Measurements from ENCODE around the gene FKBP10. TPM values are rescaled to one million over a fixed set of nuclear protein-coding genes. Genes with fewer than 3 reads are reported as not detected.

FKBP10 gene, protein sequence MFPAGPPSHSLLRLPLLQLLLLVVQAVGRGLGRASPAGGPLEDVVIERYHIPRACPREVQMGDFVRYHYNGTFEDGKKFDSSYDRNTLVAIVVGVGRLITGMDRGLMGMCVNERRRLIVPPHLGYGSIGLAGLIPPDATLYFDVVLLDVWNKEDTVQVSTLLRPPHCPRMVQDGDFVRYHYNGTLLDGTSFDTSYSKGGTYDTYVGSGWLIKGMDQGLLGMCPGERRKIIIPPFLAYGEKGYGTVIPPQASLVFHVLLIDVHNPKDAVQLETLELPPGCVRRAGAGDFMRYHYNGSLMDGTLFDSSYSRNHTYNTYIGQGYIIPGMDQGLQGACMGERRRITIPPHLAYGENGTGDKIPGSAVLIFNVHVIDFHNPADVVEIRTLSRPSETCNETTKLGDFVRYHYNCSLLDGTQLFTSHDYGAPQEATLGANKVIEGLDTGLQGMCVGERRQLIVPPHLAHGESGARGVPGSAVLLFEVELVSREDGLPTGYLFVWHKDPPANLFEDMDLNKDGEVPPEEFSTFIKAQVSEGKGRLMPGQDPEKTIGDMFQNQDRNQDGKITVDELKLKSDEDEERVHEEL
- 1 to 10 TPM; 3.2 TPM for total RNA-seq

DNA sequence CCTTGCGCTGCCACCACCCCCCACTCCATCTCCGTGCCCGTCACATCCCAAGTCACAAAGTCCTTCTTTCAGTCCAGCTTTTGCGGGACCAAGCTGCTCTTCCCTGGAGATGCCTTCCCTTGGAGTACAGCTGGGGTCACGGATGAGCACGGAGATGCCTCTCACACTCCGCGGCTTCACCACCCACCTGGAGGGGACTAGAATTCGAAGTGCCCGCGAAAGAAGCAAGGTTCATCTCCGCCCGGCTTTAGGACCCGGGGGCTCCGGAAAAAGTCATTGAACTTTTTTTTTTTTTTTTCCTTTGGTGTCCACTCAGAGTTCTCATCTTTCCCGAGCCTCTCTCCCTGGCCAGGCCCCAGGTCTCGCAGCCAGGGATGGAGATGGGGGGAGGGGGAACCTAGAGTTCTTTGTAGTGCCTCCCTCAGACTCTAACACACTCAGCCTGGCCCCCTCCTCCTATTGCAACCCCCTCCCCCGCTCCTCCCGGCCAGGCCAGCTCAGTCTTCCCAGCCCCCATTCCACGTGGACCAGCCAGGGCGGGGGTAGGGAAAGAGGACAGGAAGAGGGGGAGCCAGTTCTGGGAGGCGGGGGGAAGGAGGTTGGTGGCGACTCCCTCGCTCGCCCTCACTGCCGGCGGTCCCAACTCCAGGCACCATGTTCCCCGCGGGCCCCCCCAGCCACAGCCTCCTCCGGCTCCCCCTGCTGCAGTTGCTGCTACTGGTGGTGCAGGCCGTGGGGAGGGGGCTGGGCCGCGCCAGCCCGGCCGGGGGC lies at the start of gene FKBP10:
FKBP10 (plus strand) TSS at position 624 of the 771 bp plus-strand sequence; CDS start at position 655, 31 bp downstream.
- Mint-ChIP-seq H3K27ac (peak within 1 kb of the TSS; percentile 29), H3K4me1 (ENCODE audit: low read depth) (peaks cover 32% of the 10 kb centered on the region), H3K27me3 (ENCODE audit: low read depth) (peaks cover 12% of the 10 kb centered on the region), H3K9me3 (no peaks in the 10 kb centered on the region), H3K4me3 (peak within 1 kb of the TSS; percentile 98 to 99), H3K36me3 (ENCODE audit: insufficient read depth in 2 of 2) (peaks cover 0 to 2% of the 10 kb centered on the region in 2 donors)
- peak; percentile 14 to 20 for ATAC-seq (replicated peaks in 1 of 2)
- peak; percentile 54 to 58 for DNase-seq

DNA sequence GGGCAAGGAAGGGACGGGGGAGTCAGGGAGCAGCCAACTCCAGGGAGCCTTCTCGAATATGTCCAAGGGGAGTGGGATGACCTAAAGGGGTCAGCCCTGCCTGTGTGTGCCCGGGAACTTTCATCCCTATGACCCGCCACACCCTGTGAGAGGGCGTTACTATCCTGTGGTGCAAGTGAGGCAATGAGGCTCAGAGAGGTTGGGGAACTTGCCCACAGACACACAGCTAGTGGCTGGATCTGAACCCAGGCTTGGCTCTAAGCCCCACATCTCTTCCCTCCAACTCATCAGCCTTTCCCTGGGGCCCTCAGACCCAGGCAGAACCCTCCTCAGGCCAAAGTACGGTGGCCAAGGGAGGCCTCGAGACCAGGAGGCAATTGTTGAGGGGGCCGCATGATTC lies 49.5 kb upstream of the FKBP10 start:
- no peaks in the 10 kb centered on the region for H3K9me3 Mint-ChIP-seq
- DNase-seq: no peak
- ATAC-seq (replicated peaks in 1 of 2): no peak
- no peaks in the 10 kb centered on the region for H3K27me3 Mint-ChIP-seq (ENCODE audit: low read depth)
- H3K27ac Mint-ChIP-seq: no peak overlapping the region
- H3K36me3 Mint-ChIP-seq (ENCODE audit: insufficient read depth in 2 of 2): no peaks in the 10 kb centered on the region
- no peaks in the 10 kb centered on the region for H3K4me1 Mint-ChIP-seq (ENCODE audit: low read depth)
- H3K4me3 Mint-ChIP-seq: no peak overlapping the region

DNA sequence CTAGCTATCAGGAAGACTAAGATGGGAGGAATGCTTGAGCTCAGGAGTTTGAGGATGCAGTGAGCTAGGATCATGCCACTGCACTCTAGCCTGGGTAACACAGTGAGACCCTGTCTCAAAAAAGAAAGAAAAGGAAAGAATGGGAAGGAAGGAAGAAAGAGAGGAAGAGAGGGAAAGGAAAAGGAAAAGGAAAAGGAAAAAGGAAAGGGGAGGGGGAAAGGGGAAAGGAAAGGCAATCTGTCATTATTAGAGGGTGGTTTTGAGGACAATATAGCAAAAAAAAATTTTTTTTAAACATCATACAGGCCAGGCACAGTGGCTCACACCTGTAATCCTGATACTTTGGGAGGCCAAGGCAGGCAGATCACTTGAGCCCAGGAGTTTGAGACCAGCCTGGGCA lies 46.7 kb upstream of the FKBP10 start:
- Mint-ChIP-seq H3K4me3 (no peak overlapping the region), H3K4me1 (ENCODE audit: low read depth) (no peaks in the 10 kb centered on the region), H3K9me3 (no peaks in the 10 kb centered on the region), H3K27ac (no peak overlapping the region), H3K27me3 (ENCODE audit: low read depth) (no peaks in the 10 kb centered on the region), H3K36me3 (ENCODE audit: insufficient read depth in 2 of 2) (no peaks in the 10 kb centered on the region)
- DNase-seq: no peak
- no peak for ATAC-seq (replicated peaks in 1 of 2)

DNA sequence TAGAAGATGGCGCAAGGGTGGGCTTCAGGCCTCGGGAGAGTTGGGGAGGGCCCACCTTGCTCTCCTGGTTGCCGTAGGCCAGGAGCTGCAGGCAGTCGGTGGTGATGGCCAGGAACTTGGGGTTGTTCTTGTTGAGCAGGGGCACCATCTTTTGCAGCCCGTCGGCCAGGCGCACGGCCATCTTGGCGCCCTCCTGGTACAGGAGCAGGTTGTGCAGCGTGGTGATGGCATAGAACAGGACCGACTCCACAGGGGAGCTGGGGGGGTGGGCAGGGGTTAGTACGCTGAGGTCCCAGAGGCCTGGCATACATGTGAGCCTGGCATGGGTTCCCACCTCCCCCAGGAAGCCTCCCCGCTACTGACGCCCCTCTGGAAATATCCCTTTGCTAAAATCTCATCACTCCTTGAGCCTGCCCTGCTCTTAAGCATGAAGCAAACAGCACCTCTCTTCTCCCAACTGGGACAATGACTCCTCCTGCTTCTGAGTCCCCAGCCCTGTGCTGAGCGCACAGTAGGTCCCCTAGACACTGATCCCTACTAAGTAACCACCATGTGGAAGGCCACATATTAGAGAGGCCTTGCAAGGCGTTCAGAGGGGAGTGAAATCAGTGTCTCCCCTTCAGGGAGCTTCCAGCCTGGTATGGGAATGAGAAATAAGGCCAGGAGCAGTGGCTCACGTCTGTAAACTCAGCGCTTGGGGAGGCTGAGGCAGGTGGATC lies 45.3 kb upstream of the FKBP10 start:
- H3K27me3 Mint-ChIP-seq (ENCODE audit: low read depth): no peaks in the 10 kb centered on the region
- no peaks in the 10 kb centered on the region for H3K4me1 Mint-ChIP-seq (ENCODE audit: low read depth)
- no peaks in the 10 kb centered on the region for H3K9me3 Mint-ChIP-seq
- ATAC-seq (replicated peaks in 1 of 2) (no peak), DNase-seq (no peak)
- no peak overlapping the region for H3K27ac Mint-ChIP-seq
- no peaks in the 10 kb centered on the region for H3K36me3 Mint-ChIP-seq (ENCODE audit: insufficient read depth in 2 of 2)
- H3K4me3 Mint-ChIP-seq: no peak overlapping the region

- no peaks in the 10 kb centered on the region for H3K36me3 Mint-ChIP-seq (ENCODE audit: insufficient read depth in 2 of 2)
- H3K4me1 Mint-ChIP-seq (ENCODE audit: low read depth): no peaks in the 10 kb centered on the region
- no peaks in the 10 kb centered on the region for H3K27me3 Mint-ChIP-seq (ENCODE audit: low read depth)
- no peak for DNase-seq
- no peak overlapping the region for H3K27ac Mint-ChIP-seq
- ATAC-seq (replicated peaks in 1 of 2): no peak
- H3K9me3 Mint-ChIP-seq: no peaks in the 10 kb centered on the region
- H3K4me3 Mint-ChIP-seq: no peak overlapping the region
Measured at GRCh38 chr17:41768682-41769288, 44.0 kb upstream of the FKBP10 start.

- Mint-ChIP-seq H3K9me3 (no peaks in the 10 kb centered on the region), H3K27ac (no peak overlapping the region)
Measured at GRCh38 chr17:41769346-41769862, 43.4 kb upstream of the FKBP10 start.

DNA sequence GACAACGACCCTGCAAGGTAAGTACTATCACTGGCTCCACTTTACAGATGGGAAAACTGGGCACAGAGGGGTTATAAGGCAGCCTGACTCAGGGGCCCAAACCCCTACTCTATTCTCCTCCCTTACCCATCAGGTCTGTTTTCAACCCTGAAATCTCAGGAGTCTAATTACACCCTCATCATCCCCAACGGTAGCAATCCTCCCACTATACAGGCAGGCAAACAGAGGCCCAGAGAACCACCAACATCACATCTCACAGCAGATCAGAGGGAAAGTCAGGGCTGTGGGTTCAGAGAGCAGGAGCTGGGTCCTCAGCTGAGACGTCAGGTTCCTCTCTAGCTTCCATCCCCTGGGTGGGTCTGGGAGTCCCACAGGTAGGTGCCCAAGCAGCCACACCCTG lies 42.8 kb upstream of the FKBP10 start:
- no peaks in the 10 kb centered on the region for H3K27me3 Mint-ChIP-seq (ENCODE audit: low read depth)
- H3K9me3 Mint-ChIP-seq: no peaks in the 10 kb centered on the region
- H3K27ac Mint-ChIP-seq: no peak overlapping the region
- no peak for ATAC-seq (replicated peaks in 1 of 2)
- H3K4me3 Mint-ChIP-seq: no peak overlapping the region
- H3K36me3 Mint-ChIP-seq (ENCODE audit: insufficient read depth in 2 of 2): no peaks in the 10 kb centered on the region
- no peak for DNase-seq
- no peaks in the 10 kb centered on the region for H3K4me1 Mint-ChIP-seq (ENCODE audit: low read depth)

More at GRCh38 chr17:41769346-41769862, 43.4 kb upstream of the FKBP10 start:
- Mint-ChIP-seq H3K4me1 (ENCODE audit: low read depth) (no peaks in the 10 kb centered on the region), H3K27me3 (ENCODE audit: low read depth) (no peaks in the 10 kb centered on the region), H3K4me3 (no peak overlapping the region), H3K36me3 (ENCODE audit: insufficient read depth in 2 of 2) (no peaks in the 10 kb centered on the region)
- no peak for ATAC-seq (replicated peaks in 1 of 2)
- no peak for DNase-seq

DNA sequence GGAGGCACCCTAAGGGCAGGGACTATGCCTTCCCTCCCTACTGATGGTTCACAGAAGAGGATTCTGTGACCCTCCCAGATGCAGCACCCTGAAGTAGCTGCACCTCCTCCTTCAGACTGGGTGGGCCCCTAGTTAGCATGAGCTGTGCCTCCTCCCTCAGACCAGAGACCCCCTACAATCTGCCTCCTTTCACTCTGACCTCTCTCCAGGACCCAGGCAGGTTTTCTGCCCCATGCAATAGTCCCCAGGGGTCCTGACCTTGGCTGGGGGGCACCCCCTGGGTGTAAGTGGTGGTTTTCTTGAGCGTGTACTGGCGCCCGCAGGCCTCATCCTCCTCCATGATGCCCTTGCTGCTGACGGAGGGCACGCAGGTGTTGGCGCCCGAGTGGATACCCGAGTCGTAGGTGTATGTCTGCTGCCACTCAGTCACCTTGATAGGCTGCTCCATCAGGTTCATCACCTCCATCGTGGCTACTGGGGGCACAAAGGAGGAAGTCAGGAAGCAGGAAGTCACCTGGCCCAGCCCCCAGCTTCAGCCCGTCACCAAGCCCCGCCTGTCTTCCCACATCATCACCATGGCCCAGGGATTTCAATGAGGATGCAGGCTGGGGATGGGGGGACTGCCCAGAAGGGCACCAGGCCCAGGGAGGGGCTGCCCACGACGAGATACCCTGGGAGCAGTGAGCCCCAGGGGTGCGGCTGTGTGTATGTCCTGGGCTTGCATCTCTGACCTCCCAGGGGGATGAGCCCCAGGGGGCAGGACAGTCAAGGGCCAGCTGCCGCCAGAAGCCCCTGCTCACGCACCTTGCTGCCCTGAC lies 41.2 kb upstream of the FKBP10 start:
- DNase-seq (no peak), ATAC-seq (replicated peaks in 1 of 2) (no peak)
- Mint-ChIP-seq H3K4me3 (no peak overlapping the region), H3K4me1 (ENCODE audit: low read depth) (no peaks in the 10 kb centered on the region), H3K36me3 (ENCODE audit: insufficient read depth in 2 of 2) (no peaks in the 10 kb centered on the region), H3K9me3 (no peaks in the 10 kb centered on the region), H3K27ac (no peak overlapping the region), H3K27me3 (ENCODE audit: low read depth) (no peaks in the 10 kb centered on the region)

DNA sequence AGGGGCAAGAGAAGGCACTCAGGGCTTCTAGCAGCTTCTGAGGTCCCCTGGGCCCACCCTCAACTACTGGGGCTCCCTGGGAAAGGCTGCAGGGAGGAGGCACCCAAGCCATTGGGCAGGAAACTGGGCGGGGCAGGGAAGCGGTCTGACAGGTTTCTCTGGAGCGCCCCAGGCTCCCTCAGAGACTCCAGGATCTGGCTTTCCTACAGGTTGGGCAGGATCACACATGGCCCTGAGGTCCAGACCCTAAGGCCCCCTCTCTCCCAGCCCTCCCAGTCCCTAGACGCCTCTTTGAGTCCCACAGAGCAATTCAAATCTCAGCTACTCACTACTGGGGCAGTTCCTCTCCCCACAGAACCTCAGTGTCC lies 40.6 kb upstream of the FKBP10 start:
- DNase-seq: no peak
- H3K4me3 Mint-ChIP-seq: no peak overlapping the region

DNA sequence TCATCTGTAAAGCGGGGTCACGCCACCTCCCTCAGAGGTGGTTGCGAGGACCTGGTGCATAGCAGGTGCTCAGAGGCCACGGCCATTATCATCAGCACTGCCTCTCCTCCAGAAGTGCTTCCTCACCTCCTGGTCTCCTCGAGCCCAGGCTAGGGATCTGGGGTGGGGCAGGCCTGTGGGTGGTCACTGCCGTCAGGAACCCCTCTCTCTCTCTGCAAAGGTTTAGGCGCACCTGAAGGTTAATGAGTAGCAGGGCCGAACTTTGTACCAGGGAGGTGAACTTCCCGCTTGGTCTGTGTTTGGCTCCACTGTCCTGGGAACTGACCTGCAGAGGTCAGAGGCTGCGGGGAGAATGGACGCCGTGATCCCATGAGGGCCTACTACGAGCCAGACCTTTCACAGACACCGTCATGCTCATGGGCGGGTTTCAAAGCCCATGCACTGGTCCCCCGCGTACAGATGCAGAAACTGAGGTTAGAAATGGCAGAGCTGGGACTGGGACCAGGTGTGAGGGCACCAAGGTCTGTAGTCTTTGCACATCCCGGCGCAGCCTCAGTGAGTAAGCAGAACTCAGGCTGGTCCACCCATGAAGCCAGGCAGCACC lies 40.1 kb upstream of the FKBP10 start:
- ATAC-seq (replicated peaks in 1 of 2) (no peak), DNase-seq (no peak)
- Mint-ChIP-seq H3K4me1 (ENCODE audit: low read depth) (no peaks in the 10 kb centered on the region), H3K27me3 (ENCODE audit: low read depth) (no peaks in the 10 kb centered on the region), H3K36me3 (ENCODE audit: insufficient read depth in 2 of 2) (no peaks in the 10 kb centered on the region), H3K27ac (no peak overlapping the region), H3K4me3 (no peak overlapping the region), H3K9me3 (no peaks in the 10 kb centered on the region)

More for the DNA sequence above, 40.6 kb upstream of the FKBP10 start:
- Mint-ChIP-seq H3K27ac (no peak overlapping the region), H3K27me3 (ENCODE audit: low read depth) (no peaks in the 10 kb centered on the region), H3K36me3 (ENCODE audit: insufficient read depth in 2 of 2) (no peaks in the 10 kb centered on the region), H3K9me3 (no peaks in the 10 kb centered on the region), H3K4me1 (ENCODE audit: low read depth) (no peaks in the 10 kb centered on the region)
- ATAC-seq (replicated peaks in 1 of 2): no peak

DNA sequence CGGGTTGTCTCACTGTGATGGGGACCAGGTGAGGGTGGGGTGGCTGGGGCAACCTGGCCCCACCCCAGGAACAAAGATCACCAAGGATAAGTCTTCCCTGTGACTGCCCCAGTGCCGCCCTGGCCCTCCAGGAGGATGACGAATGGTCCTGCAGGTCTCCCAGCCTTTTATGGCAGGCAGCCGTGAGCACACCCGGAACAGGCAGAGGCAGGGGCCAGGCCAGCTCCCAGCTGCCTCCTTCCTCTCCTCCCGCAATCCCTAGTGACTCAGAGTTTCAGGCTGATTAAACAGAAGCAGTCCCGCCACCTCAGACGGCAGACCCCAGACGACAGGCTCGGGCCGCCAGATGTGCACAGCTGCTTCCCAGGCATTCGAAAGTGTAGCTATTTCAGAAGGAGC lies 39.6 kb upstream of the FKBP10 start:
- Mint-ChIP-seq H3K4me3 (no peak overlapping the region), H3K27me3 (ENCODE audit: low read depth) (no peaks in the 10 kb centered on the region), H3K36me3 (ENCODE audit: insufficient read depth in 2 of 2) (no peaks in the 10 kb centered on the region), H3K4me1 (ENCODE audit: low read depth) (no peaks in the 10 kb centered on the region), H3K27ac (no peak overlapping the region), H3K9me3 (no peaks in the 10 kb centered on the region)
- DNase-seq: no peak
- no peak for ATAC-seq (replicated peaks in 1 of 2)

All from activated T-cell treated with anti-CD3 and anti-CD28 coated beads, Interleukin-2, amount 50 U/mL, for 72 hours (primary cell).